Stomach (tissue), 4 donors: Measurements from ENCODE around the gene LTBP4.

ENCODE experiments used
- CTCF ChIP-seq, 7 experiments: fragments of 450-650 bp in 4 of 7; fragments of 200-600 bp in 3 of 7; sonication (generic) in 3 of 7; IDR thresholded peaks; one replicate each; pipeline ENCODE4 v1.5.1; 2016 to 2019; ENCODE audit warnings: antibody characterized with exemption in 7 of 7, control low read depth in 2 of 7, mild to moderate bottlenecking in 1 of 7
- EP300 ChIP-seq: sonication (generic); formaldehyde crosslinking; IDR thresholded peaks from one replicate; pipeline ENCODE4 v1.6.1; 2017; ENCODE audit warnings: antibody characterized with exemption
- POLR2A ChIP-seq, 4 donors: fragments of 450-650 bp; IDR thresholded peaks; one replicate each; pipeline ENCODE4 v1.6.1; 2016; ENCODE audit warnings: antibody characterized with exemption in 4 of 4, control low read depth in 2 of 4, mild to moderate bottlenecking in 1 of 4, moderate library complexity in 1 of 4

- no peak for TF ChIP-seq CTCF (IDR thresholded peaks at IDR 0.05)
- no peak for TF ChIP-seq POLR2A (IDR thresholded peaks at IDR 0.05)
- TF ChIP-seq EP300 = no peak
Measured at GRCh38 chr19:40555978-40556689, 45.0 kb upstream of the LTBP4 start.
